ENCODE measurements around the gene NSD2.
"Not testable (repeated sequence)": the region's sequence is repeated elsewhere in the genome, so short reads cannot be mapped to it uniquely, and the experiment has no call there.

The NSD2 gene

GRCh38 chr4:2009651-2010233, 138.5 kb downstream of the NSD2 start:
- H3K27ac ChIP-seq, result peak overlapping the region; percentile 97
- TF ChIP-seq, protein P1, sequence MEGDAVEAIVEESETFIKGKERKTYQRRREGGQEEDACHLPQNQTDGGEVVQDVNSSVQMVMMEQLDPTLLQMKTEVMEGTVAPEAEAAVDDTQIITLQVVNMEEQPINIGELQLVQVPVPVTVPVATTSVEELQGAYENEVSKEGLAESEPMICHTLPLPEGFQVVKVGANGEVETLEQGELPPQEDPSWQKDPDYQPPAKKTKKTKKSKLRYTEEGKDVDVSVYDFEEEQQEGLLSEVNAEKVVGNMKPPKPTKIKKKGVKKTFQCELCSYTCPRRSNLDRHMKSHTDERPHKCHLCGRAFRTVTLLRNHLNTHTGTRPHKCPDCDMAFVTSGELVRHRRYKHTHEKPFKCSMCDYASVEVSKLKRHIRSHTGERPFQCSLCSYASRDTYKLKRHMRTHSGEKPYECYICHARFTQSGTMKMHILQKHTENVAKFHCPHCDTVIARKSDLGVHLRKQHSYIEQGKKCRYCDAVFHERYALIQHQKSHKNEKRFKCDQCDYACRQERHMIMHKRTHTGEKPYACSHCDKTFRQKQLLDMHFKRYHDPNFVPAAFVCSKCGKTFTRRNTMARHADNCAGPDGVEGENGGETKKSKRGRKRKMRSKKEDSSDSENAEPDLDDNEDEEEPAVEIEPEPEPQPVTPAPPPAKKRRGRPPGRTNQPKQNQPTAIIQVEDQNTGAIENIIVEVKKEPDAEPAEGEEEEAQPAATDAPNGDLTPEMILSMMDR (IDR thresholded peaks at IDR 0.05), result peak; percentile 41
- TF ChIP-seq ZFX (IDR thresholded peaks at IDR 0.05; ENCODE audit: borderline replicate concordance), result no peak

DNA sequence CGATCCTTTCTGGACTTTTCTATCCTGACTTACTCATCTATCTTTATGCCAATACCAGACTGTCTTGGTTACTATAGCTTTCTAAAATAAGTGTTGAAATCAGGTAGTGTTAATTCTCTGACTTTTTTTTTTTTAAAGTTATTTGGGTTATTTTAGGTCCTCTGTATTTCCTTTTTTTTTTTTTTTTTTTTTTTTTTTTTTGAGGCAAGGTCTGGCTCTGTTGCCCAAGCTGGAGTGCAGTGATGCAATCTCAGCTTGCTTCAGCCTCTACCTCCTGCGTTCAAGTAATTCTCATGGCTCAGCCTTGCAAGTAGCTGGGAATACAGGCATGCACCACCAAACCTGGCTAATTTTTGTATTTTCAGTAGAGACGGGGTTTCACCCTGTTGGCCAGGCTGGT, 140.4 kb downstream of the NSD2 start:
- TF ChIP-seq, protein P1 (IDR thresholded peaks at IDR 0.05), result no peak
- TF ChIP-seq ZFX (IDR thresholded peaks at IDR 0.05; ENCODE audit: borderline replicate concordance), result no peak
- no peak overlapping the region for H3K27ac ChIP-seq

GRCh38 chr4:2015008-2015407, 143.8 kb downstream of the NSD2 start:
- H3K27ac ChIP-seq, result no peak overlapping the region
- TF ChIP-seq, protein P1 (IDR thresholded peaks at IDR 0.05), result no peak
- no peak for TF ChIP-seq ZFX (IDR thresholded peaks at IDR 0.05; ENCODE audit: borderline replicate concordance)

DNA sequence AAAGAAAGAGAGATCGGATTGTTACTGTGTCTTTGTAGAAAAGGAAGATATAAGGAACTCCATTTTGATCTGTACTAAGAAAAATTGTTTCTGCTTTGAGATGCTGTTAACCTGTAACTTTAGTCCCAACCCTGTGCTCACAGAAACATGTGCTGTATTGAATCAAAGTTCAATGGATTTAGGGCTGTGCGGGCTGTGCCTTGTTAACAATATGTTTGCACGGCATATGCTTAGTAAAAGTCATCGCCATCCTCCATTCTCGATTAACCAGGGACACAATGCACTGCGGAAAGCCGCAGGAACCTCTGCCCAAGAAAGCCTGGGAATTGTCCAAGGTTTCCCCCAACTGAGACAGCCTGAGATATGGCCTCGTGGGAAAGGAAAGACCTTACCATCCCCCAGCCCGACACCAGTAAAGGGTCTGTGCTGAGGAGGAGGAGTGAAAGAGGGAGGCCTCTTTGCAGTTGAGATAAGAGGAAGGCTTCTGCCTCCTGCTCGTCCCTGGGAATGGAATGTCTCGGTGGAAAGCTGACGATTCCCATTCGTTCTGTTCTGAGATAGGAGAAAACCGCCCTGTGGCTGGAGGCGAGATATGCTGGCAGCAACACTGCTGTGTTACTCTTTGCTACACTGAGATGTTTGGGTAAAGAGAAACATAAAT, 150.3 kb downstream of the NSD2 start:
- H3K27ac ChIP-seq, result not testable (repeated sequence)

DNA sequence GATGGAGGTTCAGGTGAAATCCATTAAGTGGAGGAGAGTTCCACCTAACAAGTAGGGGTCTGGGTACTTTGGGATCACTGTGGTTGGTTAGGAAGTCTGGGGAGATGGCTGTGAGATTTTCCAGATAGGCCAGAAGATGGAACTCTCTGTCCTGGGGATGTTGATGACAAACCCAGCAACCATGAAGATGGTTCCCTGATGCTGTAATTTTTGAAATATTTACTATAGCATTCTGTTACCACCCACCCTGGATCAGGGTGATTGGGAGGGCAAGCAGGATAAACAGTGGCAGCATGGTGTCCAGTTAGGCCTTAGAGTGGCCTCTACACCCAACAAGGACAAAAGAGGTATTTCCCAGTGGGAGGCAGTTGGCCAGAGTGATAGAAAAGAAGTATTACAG, 153.5 kb downstream of the NSD2 start:
- H3K27ac ChIP-seq, result no peak overlapping the region
- TF ChIP-seq ZFX (IDR thresholded peaks at IDR 0.05; ENCODE audit: borderline replicate concordance), result no peak
- TF ChIP-seq, protein P1 (IDR thresholded peaks at IDR 0.05), result no peak

- H3K27ac ChIP-seq, result no peak overlapping the region
- no peak for TF ChIP-seq ZFX (IDR thresholded peaks at IDR 0.05; ENCODE audit: borderline replicate concordance)
- TF ChIP-seq, protein P1 (IDR thresholded peaks at IDR 0.05), result no peak
Measured at GRCh38 chr4:2025817-2026216, 154.6 kb downstream of the NSD2 start.

GRCh38 chr4:2027120-2027519, 155.9 kb downstream of the NSD2 start:
- H3K27ac ChIP-seq, result not testable (repeated sequence)

GRCh38 chr4:2031161-2031560, 160.0 kb downstream of the NSD2 start:
- H3K27ac ChIP-seq, result not testable (repeated sequence)
